GM19043 (cell line): ENCODE data around the gene PEF1.
A peak's percentile ranks its signal among the peaks of the same experiment; 100 is the strongest.

Experiments
- ATAC-seq: cut with Tn5 transposase; IDR thresholded peaks from one replicate; pipeline ENCODE4 v1.9.1; 2021; ENCODE audit warnings: low read depth; ENCODE audit not compliant: unreplicated experiment

PEF1 gene

GRCh38 chr1:31655756-31656155 is 11.1 kb upstream of the PEF1 start:
- no peak for ATAC-seq

GRCh38 chr1:31655104-31655503 is 10.4 kb upstream of the PEF1 start:
- ATAC-seq = no peak

- no peak for ATAC-seq
These were observed 9.7 kb upstream of the PEF1 start for GRCh38 chr1:31654474-31654776.

GRCh38 chr1:31653717-31654473 is 9.2 kb upstream of the PEF1 start:
- ATAC-seq = no peak

GRCh38 chr1:31652891-31653499 is 8.3 kb upstream of the PEF1 start:
- ATAC-seq = no peak

- ATAC-seq = no peak
These were observed 7.1 kb upstream of the PEF1 start for GRCh38 chr1:31651766-31652165.

- ATAC-seq = no peak
These were observed 6.4 kb upstream of the PEF1 start for GRCh38 chr1:31651089-31651420.

GRCh38 chr1:31650161-31651088 is 5.7 kb upstream of the PEF1 start:
- no peak for ATAC-seq

- no peak for ATAC-seq
These were observed 4.1 kb upstream of the PEF1 start for GRCh38 chr1:31648641-31649357.

GRCh38 chr1:31648190-31648589 is 3.5 kb upstream of the PEF1 start:
- no peak for ATAC-seq

- ATAC-seq = no peak
These were observed 2.4 kb upstream of the PEF1 start for GRCh38 chr1:31647106-31647505.

GRCh38 chr1:31646259-31646960 is 1.7 kb upstream of the PEF1 start:
- no peak for ATAC-seq

- no peak for ATAC-seq
These were observed 545 bp upstream of the PEF1 start for GRCh38 chr1:31645274-31645568.

GRCh38 chr1:31643976-31644559 is 608 bp downstream of the PEF1 start:
- peak; percentile 5 for ATAC-seq

- ATAC-seq = no peak
These were observed 1.8 kb downstream of the PEF1 start for GRCh38 chr1:31642897-31643296.

- ATAC-seq = no peak
These were observed 2.3 kb downstream of the PEF1 start for GRCh38 chr1:31642366-31642765.

GRCh38 chr1:31640964-31641363 is 3.7 kb downstream of the PEF1 start:
- no peak for ATAC-seq

- ATAC-seq = no peak
These were observed 4.5 kb downstream of the PEF1 start for GRCh38 chr1:31640179-31640578.

GRCh38 chr1:31639543-31639942 is 5.1 kb downstream of the PEF1 start:
- ATAC-seq = no peak
